Right lobe of liver (tissue), 6 donors: ENCODE results near the gene TLX1. TPM values are rescaled to one million over a fixed set of nuclear protein-coding genes. Genes with fewer than 3 reads are reported as not detected.

ENCODE experiments used
- ATAC-seq, 4 donors: fragments of 200-7000 bp; cut with Tn5 transposase; one replicate each; pipeline ENCODE4 v1.9.1; 2020; ENCODE audit warnings: mild to moderate bottlenecking in 4 of 4, moderate library complexity in 4 of 4
- DNase-seq, 3 donors: peaks; one replicate each; pipeline ENCODE4 v3.0.0-alpha.2; 2020
- H3K27ac ChIP-seq, 3 donors: fragments of 200-600 bp; one replicate each; pipeline ENCODE4 v1.8.0; 2022
- H3K27me3 ChIP-seq, 2 donors: fragments of 200-600 bp; one replicate each; pipeline ENCODE4 v1.8.0; 2022
- H3K36me3 ChIP-seq, 4 donors: fragments of 200-600 bp; sonication (generic) in 1 of 4; one replicate each; pipeline versions ENCODE4 v1.5.1 to v1.8.0; 2017 to 2022; ENCODE audit warnings: control low read depth in 1 of 4
- H3K4me1 ChIP-seq, 4 donors: fragments of 200-600 bp; sonication (generic) in 1 of 4; one replicate each; pipeline versions ENCODE4 v1.5.1 to v1.8.0; 2017 to 2022; ENCODE audit warnings: control low read depth in 1 of 4
- H3K4me3 ChIP-seq, 3 donors: fragments of 200-600 bp; one replicate each; pipeline ENCODE4 v1.8.0; 2022
- H3K9me3 ChIP-seq, 4 donors: fragments of 200-600 bp; sonication (generic) in 1 of 4; one replicate each; pipeline versions ENCODE4 v1.5.1 to v1.8.0; 2017 to 2022; ENCODE audit warnings: control low read depth in 1 of 4
- CTCF ChIP-seq, 4 donors: fragments of 200-600 bp in 3 of 4; fragments of 450-650 bp in 1 of 4; IDR thresholded peaks; one replicate each; pipeline versions ENCODE4 v1.5.1 to v1.8.0; 2016 to 2022; ENCODE audit warnings: antibody characterized with exemption in 4 of 4, mild to moderate bottlenecking in 2 of 4
- POLR2A ChIP-seq: fragments of 450-650 bp; IDR thresholded peaks from one replicate; pipeline ENCODE4 v1.6.1; 2017; ENCODE audit warnings: antibody characterized with exemption, mild to moderate bottlenecking
- WGBS: methylation state at CpG from one replicate; pipeline ENCODE4 v1.1.6; 2018; ENCODE audit warnings: low coverage, low lambda C conversion rate; ENCODE audit not compliant: insufficient coverage; ENCODE audit errors: missing lambda C conversion rate; 5-methylcytosine and 5-hydroxymethylcytosine counted together
- intact Hi-C, 2 donors: fragments of 100-400 bp; cut with DNase I; formaldehyde crosslinking; loops; one replicate each; pipeline versions ENCODE4 v1.11.2 to v1.14.1; 2022
- total RNA-seq, 6 experiments: library from RNA; depleted of rRNA in 2 of 6; stranded (reverse); fragments of >200 nt in 2 of 6; fragmentation: NEBNext Ultra II Directional in 3 of 6; extraction: Animal tissue kit (Norgen Biotek cat#: 25700) in 3 of 6; gene quantifications; one replicate each; pipeline versions ENCODE4 v1.1.0 to v1.2.4, GENCODE V29; 2016 to 2023
- donor health status: DM: no; HTN: yes; CAD: no.
- donor health status: DM: no; HTN: no; CAD: no.
- donor health status: DM: no; HTN: no; CAD: no.
- donor health status: DM: no; HTN: yes; CAD: no.
- donor health status: DM: no; HTN: yes; CAD: no.

TLX1 gene
- total RNA-seq, 6 experiments from 2014 or later, result 0.12 to 0.60 (median 0.27) TPM

GRCh38 chr10:101183458-101184183, 52.5 kb downstream of the TLX1 start:
- Histone ChIP-seq H3K27me3 (no peaks in the 10 kb centered on the region), H3K36me3 (no peaks in the 10 kb centered on the region), H3K4me3 (no peak overlapping the region), H3K4me1 (no peaks in the 10 kb centered on the region), H3K9me3 (no peaks in the 10 kb centered on the region), H3K27ac (no peak overlapping the region)
- 53% methylated on average over 6 of the region's 6 CpGs for WGBS
- TF ChIP-seq POLR2A (no peak), CTCF (IDR thresholded peaks at IDR 0.05) (no peak)
- intact Hi-C loops, result no loop called here
- ATAC-seq (no peak), DNase-seq (no peak)

Other genes with a start within 250 kb of the TLX1 start
- gene SLF2, start 218.3 kb upstream of the TLX1 start, total RNA-seq, result 10 to 100 TPM in 3 of 6 experiments, 1 to 10 TPM in 3; 7.1 to 14.2 (median 10.0) TPM
- 100 to 1,000 TPM in 1 of 6 experiments, 10 to 100 TPM in 5; 24.7 to 129 (median 38.4) TPM for gene SEMA4G, start 161.8 kb upstream of the TLX1 start, total RNA-seq
- 10 to 100 TPM; 37.0 to 73.5 (median 45.0) TPM for gene MRPL43, start 143.8 kb upstream of the TLX1 start, total RNA-seq
- 1 to 10 TPM; 2.9 to 8.4 (median 4.6) TPM for gene TWNK, start 143.8 kb upstream of the TLX1 start, total RNA-seq
- gene LZTS2, start 131.5 kb upstream of the TLX1 start, total RNA-seq, result 10 to 100 TPM in 3 of 6 experiments, 1 to 10 TPM in 3; 5.6 to 17.5 (median 11.0) TPM
- under 1 TPM in 5 of 6 experiments, not detected in 1; 0.15 to 0.50 (median 0.20) TPM for gene PDZD7, start 100.2 kb upstream of the TLX1 start, total RNA-seq
- 10 to 100 TPM in 2 of 6 experiments, 1 to 10 TPM in 4; 4.0 to 17.0 (median 7.6) TPM for gene SFXN3, start 100.1 kb upstream of the TLX1 start, total RNA-seq
- gene KAZALD1, start 69.3 kb upstream of the TLX1 start, total RNA-seq, result 1 to 10 TPM in 1 of 6 experiments, under 1 TPM in 5; 0.22 to 1.1 (median 0.57) TPM
- not detected for gene LBX1, start 98.2 kb downstream of the TLX1 start, total RNA-seq
- gene BTRC, start 222.9 kb downstream of the TLX1 start, total RNA-seq, result 1 to 10 TPM; 4.8 to 8.4 (median 6.5) TPM